NB4 (cell line): ENCODE results near the gene LRFN4.

Experiments
- DNase-seq: peaks from one replicate; pipeline ENCODE4 v3.0.0; 2010; ENCODE audit warnings: low read depth
- H3K4me3 ChIP-seq: one replicate; pipeline ENCODE4 v1.5.1; 2011; ENCODE audit warnings: mild to moderate bottlenecking, low read depth, low read length, moderate library complexity
- MYC ChIP-seq: IDR thresholded peaks from 2 replicates; pipeline ENCODE4 v1.6.1; 2011; ENCODE audit warnings: low read depth, low read length
- POLR2A ChIP-seq: IDR thresholded peaks from 2 replicates; pipeline ENCODE4 v1.6.1; 2011; ENCODE audit warnings: mild to moderate bottlenecking; ENCODE audit not compliant: insufficient read length; ENCODE audit errors: extremely low read depth
- TF ChIP-seq, protein P1 (sequence below): IDR thresholded peaks from 2 replicates; pipeline ENCODE4 v1.6.1; 2011; ENCODE audit warnings: low read depth, low read length
- TF ChIP-seq, protein P2 (sequence below): IDR thresholded peaks from one replicate; pipeline ENCODE4 v1.5.1; 2012; ENCODE audit warnings: low read depth, low read length

LRFN4 gene

DNA sequence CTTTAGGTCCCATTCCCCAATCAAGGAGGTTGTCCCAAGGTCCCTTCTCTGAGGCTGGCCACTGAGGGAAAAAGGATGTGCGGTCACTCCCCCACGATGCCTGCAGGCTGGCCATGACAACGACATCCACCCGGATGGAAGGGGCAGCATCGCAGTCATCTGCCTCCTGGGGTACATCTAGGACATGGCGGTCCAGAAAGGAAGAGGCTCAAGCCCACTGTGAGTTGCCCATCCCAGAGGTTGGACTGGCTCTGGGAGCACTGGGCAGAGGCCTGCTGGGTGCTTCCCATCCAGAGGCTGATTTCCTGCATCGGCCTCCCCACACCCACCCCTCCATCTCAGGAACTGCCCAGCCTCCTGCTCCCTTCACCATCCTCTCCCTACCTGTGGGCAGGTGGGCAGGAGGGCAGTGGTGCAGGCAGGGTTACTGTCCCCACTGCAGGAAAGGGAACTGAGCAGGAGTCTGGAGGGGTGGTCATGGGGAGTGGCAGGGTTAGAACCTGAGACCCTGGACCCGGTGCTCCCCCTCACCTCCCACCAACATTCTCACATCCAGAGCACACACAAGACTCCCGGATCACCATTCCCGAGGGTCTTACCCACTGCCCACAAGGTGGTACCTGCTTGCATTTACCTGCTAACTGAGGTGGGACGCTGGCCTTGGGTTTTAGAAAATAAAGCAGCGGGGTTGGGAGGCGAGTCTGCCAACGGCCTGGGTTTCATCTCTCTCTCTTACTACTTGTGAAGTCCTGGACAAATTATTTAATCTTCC lies 9.2 kb upstream of the LRFN4 start:
- DNase-seq, result no peak
- TF ChIP-seq MYC (no peak), POLR2A (no peak)
- TF ChIP-seq, protein P1, sequence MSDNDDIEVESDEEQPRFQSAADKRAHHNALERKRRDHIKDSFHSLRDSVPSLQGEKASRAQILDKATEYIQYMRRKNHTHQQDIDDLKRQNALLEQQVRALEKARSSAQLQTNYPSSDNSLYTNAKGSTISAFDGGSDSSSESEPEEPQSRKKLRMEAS, result no peak
- TF ChIP-seq, protein P2, sequence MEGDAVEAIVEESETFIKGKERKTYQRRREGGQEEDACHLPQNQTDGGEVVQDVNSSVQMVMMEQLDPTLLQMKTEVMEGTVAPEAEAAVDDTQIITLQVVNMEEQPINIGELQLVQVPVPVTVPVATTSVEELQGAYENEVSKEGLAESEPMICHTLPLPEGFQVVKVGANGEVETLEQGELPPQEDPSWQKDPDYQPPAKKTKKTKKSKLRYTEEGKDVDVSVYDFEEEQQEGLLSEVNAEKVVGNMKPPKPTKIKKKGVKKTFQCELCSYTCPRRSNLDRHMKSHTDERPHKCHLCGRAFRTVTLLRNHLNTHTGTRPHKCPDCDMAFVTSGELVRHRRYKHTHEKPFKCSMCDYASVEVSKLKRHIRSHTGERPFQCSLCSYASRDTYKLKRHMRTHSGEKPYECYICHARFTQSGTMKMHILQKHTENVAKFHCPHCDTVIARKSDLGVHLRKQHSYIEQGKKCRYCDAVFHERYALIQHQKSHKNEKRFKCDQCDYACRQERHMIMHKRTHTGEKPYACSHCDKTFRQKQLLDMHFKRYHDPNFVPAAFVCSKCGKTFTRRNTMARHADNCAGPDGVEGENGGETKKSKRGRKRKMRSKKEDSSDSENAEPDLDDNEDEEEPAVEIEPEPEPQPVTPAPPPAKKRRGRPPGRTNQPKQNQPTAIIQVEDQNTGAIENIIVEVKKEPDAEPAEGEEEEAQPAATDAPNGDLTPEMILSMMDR, result no peak
- H3K4me3 ChIP-seq, result no peak overlapping the region

DNA sequence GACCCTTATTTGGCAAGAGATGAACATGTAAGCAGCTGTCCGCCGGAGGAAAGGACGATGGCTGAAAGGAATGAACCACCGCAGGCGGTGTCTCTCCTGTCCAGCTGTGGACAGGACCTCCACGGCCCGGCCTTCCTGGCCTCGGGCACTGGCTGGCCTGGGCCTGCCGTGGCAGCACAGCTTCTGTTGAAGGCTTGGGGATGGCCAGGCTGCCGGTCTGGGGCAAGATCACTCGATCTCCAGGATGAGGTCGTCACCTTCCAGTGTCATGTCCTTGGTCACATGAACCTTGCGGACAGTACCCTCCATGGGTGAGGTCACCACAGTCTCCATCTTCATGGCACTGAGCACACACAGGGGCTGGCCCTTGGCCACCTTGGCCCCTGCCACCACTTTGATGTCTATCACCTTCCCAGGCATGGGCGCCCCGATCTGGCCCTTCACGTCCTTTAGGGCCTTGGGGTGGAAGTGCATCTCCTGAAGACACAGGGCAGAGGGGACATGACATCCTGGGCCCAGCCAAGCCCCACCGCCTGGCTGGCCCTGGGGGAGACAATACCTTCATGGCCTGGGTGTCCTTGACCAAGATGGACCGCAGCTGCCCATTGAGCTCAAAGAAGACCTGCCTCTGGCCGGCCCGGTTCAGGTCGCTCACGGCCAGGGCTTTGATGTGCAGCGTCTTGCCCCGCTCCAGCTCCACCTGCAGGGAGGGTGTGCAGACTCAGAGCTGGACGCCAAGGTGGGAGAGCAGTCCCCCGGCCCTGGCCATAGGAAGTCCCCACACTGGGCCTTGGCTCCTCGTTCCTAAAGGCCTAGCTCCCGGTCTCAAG lies 8.0 kb upstream of the LRFN4 start:
- no peak for TF ChIP-seq POLR2A
- DNase-seq, result no peak
- no peak overlapping the region for H3K4me3 ChIP-seq

DNA sequence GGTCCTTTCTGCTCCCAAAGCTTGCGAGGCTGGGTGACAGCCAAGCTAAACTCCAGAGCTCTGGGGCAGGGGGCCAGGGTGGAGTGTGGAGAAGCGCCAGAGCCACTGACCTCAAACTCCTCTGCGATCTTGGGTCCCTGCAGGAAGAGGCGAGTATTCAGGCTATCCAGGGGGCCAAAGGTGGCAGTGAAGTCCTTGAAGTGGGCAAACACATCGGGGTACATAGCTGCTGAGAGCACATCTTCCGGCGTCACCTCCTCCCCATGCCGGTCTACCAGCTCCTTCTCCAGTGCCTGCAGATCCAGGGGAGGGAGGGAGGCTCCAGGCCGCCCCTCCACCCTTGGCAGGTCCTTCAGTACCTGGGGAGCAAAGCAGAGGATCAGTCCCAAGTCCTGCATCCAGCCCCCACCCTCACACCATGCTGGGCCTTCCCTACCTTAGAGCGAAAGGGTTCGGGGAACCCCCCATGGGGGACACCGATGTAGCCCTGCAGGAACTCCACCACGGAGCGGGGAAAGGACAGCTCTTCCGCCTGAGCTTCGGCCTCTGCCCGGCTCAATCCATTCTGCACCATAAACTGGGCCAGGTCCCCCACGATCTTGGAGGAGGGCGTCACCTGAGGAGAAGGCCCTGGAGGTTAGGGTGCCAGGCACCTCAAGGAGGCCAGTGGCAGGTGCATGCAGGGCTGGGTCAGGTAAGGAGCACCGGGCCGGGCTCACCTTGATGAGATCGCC lies 7.2 kb upstream of the LRFN4 start:
- DNase-seq, result no peak
- TF ChIP-seq, protein P1, result no peak
- TF ChIP-seq POLR2A (no peak), MYC (no peak)
- TF ChIP-seq, protein P2, result no peak
- H3K4me3 ChIP-seq, result no peak overlapping the region

DNA sequence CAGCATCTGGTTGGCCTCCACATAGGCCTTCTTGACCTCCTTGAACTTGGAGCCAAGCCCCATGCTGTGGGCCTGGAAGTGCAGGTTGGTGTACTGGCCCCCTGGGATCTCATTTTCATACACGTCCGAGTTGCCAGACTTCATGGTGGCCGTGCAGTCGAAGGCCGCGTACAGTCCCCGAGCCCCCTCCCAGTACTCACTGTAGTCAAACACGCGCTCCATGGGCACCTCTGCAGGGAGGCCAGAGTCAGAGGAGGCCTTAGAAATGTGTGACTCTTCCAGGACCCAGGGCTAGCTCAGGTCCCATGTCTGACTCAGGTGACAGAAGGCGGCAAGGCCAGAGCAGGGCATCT lies 6.7 kb upstream of the LRFN4 start:
- TF ChIP-seq MYC (no peak), POLR2A (no peak)
- TF ChIP-seq, protein P2, result no peak
- TF ChIP-seq, protein P1, result no peak
- no peak for DNase-seq

DNA sequence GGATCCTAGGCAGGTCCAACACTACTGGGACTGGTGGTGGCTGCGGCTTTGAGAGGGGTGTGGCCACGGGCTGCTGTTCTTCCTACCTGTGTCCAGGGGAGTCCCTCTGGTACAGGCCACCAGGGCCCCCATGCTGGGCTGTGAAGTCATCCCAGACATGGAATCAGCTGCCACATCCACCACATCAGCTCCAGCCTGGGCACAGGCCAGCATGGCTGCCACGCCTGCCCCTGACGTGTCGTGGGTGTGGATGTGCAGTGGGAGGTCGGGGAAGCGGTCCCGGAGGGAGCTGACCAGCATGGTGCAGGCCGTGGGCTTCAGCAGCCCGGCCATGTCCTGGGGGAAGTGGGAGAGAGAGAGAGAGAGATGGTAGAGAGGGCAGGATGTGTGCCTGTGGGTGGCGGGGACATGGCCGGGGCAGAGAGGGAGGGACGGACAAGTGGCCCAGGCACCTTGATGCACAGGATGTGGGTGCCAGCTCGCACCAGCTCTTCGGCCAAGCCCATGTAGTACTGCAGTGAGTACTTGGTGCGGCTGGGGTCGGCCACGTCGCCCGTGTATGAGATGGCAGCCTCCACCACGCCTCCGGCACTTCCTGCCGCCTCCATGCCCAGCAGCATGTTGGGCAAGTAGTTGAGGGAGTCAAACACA lies 6.2 kb upstream of the LRFN4 start:
- no peak overlapping the region for H3K4me3 ChIP-seq
- TF ChIP-seq, protein P2, result no peak
- no peak for TF ChIP-seq MYC
- TF ChIP-seq, protein P1, result no peak
- no peak for TF ChIP-seq POLR2A
- no peak for DNase-seq

More for the DNA sequence above, 6.7 kb upstream of the LRFN4 start:
- no peak overlapping the region for H3K4me3 ChIP-seq
